ENCODE measurements around the gene MYBBP1A.

Gene MYBBP1A

GRCh38 chr17:4547118-4547906, 7.9 kb downstream of the MYBBP1A start:
- no peak for DNase-seq (ENCODE audit: low read depth)
- TF ChIP-seq CTCF (conservative IDR thresholded peaks at IDR 0.05; ENCODE audit: low read length): no peak
- H3K4me3 ChIP-seq (ENCODE audit: low read length): no peak overlapping the region

- TF ChIP-seq CTCF (conservative IDR thresholded peaks at IDR 0.05; ENCODE audit: low read length): no peak
- no peak overlapping the region for H3K4me3 ChIP-seq (ENCODE audit: low read length)
- DNase-seq (ENCODE audit: low read depth): no peak
Observed at GRCh38 chr17:4545217-4545951, 9.8 kb downstream of the MYBBP1A start.

GRCh38 chr17:4544951-4545216, 10.3 kb downstream of the MYBBP1A start:
- no peak for TF ChIP-seq CTCF (conservative IDR thresholded peaks at IDR 0.05; ENCODE audit: low read length)
- no peak overlapping the region for H3K4me3 ChIP-seq (ENCODE audit: low read length)
- DNase-seq (ENCODE audit: low read depth): no peak

GRCh38 chr17:4544135-4544950, 10.8 kb downstream of the MYBBP1A start:
- H3K4me3 ChIP-seq (ENCODE audit: low read length): no peak overlapping the region
- no peak for DNase-seq (ENCODE audit: low read depth)
- no peak for TF ChIP-seq CTCF (conservative IDR thresholded peaks at IDR 0.05; ENCODE audit: low read length)

GRCh38 chr17:4543557-4544026, 11.6 kb downstream of the MYBBP1A start:
- TF ChIP-seq CTCF (conservative IDR thresholded peaks at IDR 0.05; ENCODE audit: low read length): no peak
- no peak for DNase-seq (ENCODE audit: low read depth)
- H3K4me3 ChIP-seq (ENCODE audit: low read length): no peak overlapping the region

- TF ChIP-seq CTCF (conservative IDR thresholded peaks at IDR 0.05; ENCODE audit: low read length): no peak
- H3K4me3 ChIP-seq (ENCODE audit: low read length): no peak overlapping the region
- no peak for DNase-seq (ENCODE audit: low read depth)
Observed at GRCh38 chr17:4542726-4543191, 12.4 kb downstream of the MYBBP1A start.

Measured in AG10803 (cell line).